SKM-1 treated with dmso at 0.1 percent for 144 hours (cell line): ENCODE measurements around the gene LRRC45.
"Not testable (repeated sequence)": the region's sequence is repeated elsewhere in the genome, so short reads cannot be mapped to it uniquely, and the experiment has no call there.

Source experiments
- DNase-seq: peaks from one replicate; lab custom pipeline; 2025; ENCODE audit not compliant: unreplicated experiment; lab: John Stamatoyannopoulos, UW

LRRC45 gene

GRCh38 chr17:82022981-82023446, at the start of gene LRRC45:
Gene LRRC45 (plus strand): TSS chr17:82023305. CDS start chr17:82023644, 339 bp downstream.
- peak; percentile 99 for DNase-seq

DNA sequence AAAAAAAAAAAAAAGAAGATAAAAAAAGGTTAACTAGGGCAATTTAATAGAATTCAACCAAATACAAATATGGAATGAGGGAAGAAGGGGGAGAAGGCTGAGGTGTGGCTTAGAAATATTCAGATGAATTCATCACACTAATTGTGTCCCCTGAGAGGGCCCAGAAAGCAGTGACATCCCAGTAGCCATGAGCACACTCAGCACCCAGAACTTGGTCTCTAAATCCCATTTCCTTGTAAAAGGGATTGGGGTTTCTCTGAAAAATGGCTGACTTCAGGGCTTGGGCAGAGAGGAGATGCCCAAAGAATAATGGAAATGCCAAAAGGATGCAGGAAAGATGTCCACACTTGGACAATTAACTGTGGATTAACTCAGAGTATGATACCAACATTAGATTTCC, 49.7 kb upstream of the LRRC45 start:
- no peak for DNase-seq

GRCh38 chr17:81976332-81977210, 46.5 kb upstream of the LRRC45 start:
- DNase-seq = no peak

DNA sequence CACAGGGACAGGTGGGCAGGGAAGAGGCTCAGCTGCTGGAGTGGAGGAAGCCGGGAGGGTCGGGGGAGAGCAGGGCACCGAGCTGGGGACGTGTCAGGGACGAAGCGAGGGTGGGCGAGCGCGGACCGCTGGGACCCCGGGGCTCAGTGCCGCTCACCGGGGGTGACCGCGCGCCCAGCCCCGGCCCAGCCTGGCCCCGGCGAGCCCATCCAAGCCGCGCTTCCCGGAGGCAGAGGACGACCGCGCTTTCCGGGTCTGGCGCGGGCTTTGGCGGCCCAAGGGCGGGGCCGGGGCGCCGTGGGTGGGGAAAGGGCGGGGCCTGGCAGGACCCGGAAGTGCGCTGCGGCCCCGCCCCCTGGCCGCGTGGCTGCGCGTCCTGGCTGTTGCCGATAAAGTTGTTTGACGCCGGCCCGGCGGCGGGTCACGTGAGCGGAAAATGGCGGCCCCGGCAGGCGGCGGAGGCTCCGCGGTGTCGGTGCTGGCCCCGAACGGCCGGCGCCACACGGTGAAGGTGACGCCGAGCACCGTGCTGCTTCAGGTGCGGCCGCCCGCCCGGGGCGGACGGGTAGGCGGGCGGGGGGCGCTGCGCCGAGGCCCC, 45.8 kb upstream of the LRRC45 start, which contains the start of gene ASPSCR1:
Gene ASPSCR1 (plus strand): TSS at position 419 of the 598 bp plus-strand sequence. CDS start 18 bp downstream, at position 437.
- DNase-seq = peak; percentile 67

DNA sequence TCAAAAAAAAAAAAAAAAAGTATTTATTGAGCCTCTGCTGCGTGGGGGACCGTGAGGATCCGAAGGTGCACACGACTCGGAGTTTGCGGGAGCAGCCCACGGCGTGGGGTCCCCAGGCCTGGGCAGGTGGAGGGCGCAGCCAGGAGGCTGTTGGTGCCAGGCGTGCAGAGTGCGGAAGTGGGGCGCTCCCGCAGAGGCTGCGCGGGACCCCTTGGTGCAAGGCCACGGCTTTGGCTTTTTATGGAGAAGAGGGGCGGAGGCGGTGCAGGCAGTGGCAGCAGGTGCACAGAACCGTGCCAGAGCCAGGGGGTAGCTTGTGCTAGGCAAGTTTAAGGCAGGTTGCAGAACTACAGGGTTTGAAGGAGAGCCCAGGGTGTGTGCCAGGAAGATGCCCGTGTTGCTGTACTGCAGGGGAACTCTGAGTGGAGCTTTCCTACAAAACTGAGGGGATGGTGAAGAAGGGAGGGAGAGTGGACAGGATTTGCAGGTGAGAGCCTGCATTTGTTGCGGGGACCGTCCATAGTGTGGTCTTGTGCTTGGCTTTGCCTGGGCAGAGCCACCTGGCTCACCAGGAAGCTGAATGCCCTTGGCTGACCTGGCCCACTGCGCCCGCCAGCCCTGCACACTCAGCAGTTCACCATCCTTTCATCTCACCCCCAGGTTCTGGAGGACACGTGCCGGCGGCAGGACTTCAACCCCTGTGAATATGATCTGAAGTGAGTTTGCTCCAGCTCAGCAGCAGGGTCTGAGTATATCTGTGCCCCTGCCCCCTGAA, 44.4 kb upstream of the LRRC45 start:
- no peak for DNase-seq

DNA sequence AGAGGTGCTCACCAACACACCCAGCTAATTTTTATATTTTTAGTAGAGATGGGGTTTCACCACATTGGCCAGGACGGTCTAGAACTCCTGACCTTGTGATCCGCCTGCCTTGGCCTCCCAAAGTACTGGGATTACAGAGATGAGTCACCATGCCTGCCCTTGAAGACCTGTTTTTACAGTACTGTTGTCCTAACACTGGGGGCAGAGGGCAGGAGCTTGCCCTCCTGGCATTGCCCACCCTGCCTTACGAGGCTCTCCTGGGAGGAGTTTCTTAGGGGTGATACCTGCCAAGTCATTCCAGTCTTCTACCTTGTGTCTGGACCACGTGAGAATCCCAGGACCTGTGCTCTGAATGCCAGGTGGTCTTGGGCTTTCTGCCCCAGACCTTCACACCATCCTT, 43.0 kb upstream of the LRRC45 start:
- no peak for DNase-seq

- DNase-seq = no peak
These were observed 42.3 kb upstream of the LRRC45 start for GRCh38 chr17:81980707-81981343.

DNA sequence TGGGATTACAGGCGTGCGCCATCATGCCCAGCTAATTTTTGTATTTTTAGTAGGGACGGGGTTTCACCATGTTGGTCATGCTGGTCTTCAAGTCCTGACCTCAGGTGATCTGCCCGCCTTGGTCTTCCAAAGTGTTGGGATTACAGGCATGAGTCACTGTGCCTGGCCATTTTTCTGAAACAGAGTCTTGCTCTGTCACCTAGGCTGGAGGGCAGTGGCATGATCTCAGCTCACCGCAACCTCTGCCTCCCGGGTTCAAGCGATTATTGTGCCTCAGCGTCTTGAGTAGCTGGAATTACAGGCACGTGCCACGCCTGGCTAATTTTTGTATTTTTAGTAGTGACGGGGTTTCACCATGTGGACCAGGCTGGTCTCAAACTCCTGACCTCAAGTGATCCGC, 41.6 kb upstream of the LRRC45 start:
- DNase-seq = not testable (repeated sequence)

GRCh38 chr17:81983011-81983638, 40.0 kb upstream of the LRRC45 start:
- DNase-seq = no peak

GRCh38 chr17:81983639-81984373, 39.3 kb upstream of the LRRC45 start:
- no peak for DNase-seq

DNA sequence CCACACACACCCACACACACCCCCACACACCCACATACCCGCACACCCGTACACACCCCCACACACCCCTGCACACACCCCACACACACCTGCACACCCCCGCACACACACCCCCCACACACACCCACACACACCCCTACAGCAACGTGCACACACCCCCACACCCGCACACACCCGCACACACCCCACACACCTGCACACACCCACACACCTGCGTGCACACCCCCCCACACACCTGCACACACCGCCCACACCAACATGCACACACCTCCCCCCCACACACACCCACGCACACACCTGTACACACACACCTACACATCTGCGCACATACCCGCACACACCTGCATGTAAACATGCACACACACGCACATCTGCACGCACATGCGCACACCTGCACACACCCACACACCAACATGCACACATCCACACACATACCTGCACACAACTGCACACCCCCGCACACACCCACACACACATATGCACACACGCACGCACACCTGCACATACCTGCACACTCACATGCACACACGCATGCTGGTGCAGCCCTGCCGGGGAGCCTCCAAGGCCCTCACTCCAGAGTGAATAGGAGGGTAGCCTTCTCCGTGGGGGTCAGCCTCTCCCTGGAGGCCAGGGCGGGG, 38.2 kb upstream of the LRRC45 start:
- DNase-seq = no peak

GRCh38 chr17:81986606-81987005, 36.5 kb upstream of the LRRC45 start:
- no peak for DNase-seq

- no peak for DNase-seq
These were observed 35.8 kb upstream of the LRRC45 start for GRCh38 chr17:81987161-81987770.

GRCh38 chr17:81990836-81991683, 32.0 kb upstream of the LRRC45 start:
- DNase-seq = no peak

DNA sequence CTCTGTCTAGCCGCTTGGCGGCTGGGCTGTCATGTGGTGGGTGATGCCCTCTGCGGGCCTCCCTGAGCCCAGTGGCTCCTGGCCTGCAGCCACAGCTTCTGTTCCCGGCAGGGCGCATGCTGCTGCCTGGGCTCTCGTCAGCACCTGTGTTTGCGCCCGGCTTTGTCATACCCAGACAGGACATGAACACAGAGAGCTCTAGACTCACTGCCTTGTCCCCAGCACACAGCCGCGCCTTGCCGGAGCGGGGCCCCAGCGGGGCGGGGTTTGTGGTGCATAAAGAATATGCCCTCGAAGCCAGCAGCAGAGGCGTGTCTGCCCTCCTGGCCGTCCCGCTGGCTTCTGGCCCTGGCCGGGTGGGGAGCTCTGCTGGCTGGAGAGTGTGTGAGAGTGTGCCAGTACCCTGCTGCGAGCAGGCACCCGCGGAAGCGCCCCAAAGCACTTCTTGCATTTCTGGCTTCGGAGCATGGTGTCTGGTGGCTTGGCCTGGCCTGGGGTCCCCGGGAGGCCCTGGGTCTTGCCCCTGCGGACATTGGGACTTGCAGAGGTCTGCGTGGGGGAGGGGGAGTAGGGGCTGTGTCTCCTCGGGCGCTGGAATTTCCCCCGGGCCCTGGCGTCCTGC, 31.3 kb upstream of the LRRC45 start:
- DNase-seq = no peak

DNA sequence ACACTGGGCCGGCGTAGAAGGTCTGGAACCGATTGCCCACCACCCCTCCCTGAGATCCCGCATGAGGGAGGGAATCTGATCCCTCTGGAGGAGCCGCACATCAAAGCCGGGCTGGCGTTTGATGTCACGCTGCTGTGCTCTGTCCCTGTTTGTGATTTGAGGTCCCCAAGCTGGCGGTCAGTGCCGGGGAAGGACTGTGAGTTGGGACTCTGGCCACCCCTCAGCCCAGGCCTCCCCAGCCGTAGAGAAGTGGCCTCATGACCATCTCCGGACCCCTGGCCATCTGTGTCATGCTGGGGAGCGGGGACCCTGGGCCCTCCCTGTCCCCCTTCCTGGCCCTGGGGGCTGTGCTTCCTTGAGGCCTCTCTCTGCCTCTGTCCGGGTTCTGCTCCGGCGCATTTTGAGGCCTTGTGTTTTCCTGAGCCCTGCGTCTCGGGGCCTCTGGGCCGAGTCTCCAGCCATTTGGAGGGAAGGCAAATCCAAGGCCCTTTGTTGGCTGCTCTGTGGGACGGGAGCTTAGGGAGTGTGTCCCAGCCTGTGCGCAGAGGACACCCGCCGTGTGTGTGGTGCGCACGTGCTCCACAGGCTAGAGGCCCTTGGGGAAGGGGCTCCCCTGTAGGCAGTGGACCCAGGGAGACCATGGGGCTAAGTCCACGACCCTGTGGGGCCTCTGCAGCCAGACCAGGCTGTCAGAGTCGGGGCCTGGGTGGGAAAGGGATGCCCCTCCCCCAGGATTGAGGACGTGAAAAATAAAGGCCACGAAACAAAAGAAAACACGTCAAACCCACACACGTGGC, 30.6 kb upstream of the LRRC45 start:
- no peak for DNase-seq
